NCI-H446 (cell line): ENCODE data around the gene CACNA1C.

ENCODE experiments used
- DNase-seq, 2 experiments: peaks; one replicate each; lab custom pipeline; 2025; lab: John Stamatoyannopoulos, UW

Gene CACNA1C

GRCh38 chr12:2627076-2627834 lies 574.5 kb downstream of the CACNA1C start:
- DNase-seq = no peak

DNA sequence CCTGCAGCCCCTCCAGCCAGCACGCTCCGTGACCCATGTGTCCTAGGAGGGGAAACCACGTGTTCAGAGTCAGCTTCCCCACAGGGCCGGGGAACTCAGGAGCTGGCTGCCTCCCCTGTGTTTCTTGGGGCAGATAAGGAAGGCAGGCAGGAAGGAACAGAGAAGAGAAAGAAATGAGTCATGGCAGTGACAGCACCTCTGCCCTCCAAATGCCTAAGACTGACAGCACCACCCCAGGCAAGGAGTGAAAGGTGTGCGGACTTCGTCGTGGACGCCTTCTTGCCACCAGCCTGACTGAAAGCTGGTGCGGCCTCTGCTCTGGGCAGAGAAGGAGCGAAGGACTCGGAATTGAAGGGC lies 575.0 kb downstream of the CACNA1C start:
- DNase-seq = no peak

DNA sequence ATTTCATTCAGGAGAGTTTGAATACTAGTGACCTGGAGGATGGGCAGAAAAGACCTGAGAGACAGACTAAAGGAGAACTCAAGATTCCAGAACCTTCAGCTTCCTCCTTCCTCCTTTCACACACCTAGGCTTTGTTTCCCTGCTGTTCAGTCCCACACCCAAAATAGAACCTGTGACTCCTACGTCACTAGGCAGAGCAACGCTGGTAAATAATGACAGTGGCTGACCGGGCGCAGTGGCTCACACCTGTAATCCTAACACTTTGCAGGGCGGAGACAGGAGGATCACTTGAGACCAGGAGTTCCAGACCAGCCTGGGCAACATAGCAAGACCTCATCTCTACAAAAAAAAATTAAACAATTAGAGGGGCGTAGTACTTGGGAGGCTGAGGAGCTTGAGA lies 575.6 kb downstream of the CACNA1C start:
- no peak for DNase-seq

GRCh38 chr12:2629051-2629450 lies 576.3 kb downstream of the CACNA1C start:
- peak in 1 of 2 experiments; percentile 46 for DNase-seq

DNA sequence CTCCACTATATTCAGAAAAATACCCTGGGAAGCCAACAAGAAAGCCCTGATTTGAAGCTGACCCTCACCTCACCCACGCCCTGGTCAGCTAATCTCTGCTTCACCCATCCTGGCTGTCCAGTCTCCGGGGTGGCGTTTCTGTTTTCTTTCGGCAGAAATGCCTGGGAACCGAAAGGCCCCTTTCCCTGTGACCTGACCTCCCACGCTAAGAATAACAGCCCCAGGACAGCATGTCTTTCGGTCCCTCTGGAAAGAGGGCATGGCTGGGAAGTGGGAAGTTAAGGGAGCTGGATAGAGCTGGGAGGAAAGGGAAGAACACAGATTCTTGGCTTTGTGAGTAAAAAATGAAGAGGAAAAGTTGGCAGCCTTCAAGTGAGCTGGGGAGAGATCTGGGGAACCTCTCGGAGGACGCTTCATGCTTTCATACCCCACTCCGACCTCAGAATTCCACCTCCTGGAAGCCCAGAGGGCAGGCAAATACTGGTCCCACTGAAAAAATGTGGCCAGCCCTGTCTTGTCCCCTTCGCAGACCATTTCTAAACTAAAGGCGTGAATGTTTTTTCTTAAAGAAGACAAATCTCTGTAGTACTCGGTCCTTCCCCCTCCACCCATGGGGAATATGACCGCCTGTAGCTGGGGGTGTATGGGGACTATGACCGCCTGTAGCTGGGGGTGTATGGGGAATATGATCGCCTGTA lies 579.0 kb downstream of the CACNA1C start:
- no peak for DNase-seq

DNA sequence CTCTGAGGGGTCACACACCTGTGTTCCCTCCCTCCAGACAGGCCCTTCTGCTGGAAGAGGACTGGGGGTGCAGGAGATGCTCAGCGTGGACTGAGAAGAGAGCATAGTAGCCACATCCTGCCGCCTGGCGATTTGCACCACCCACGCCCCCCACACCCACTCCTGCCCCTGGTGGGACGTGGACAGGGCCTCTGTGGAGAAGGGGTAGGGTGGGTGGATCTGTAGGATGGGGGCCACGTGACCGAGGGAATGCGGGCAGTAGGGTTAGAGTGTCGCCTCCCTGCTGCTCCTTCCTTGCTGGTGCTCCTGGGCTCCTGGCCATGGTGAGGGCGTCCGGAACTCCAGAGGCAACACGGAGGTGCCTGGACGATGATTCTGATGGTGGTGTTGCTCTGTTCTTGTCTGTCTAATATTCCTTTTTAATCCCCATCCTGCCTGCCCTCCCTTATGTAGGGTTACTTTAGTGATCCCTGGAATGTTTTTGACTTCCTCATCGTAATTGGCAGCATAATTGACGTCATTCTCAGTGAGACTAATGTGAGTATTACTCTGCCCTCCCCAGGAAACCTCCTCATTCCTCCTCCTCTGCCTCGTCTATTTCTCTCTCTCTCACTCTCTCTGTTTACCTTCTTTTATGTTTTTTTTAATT lies 580.5 kb downstream of the CACNA1C start:
- no peak for DNase-seq

DNA sequence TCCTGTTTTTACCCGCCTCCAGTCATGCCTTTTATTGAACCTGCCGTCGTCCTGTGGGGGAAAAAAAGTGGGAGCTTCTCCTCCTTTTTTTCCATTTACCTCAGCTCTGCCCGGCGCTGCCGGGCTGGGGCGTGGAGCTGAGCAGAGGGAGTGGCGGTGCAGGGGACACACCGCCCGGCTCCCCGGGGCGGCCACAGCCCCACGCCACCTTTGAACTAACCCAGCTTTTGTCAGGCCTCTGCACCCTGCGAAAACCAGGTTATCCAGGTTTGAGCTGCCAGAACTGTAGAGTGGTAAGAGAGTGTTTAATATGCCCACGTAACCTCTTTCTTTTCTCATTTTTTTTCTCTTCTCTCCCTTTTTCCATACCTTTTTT lies 581.0 kb downstream of the CACNA1C start:
- no peak for DNase-seq

DNA sequence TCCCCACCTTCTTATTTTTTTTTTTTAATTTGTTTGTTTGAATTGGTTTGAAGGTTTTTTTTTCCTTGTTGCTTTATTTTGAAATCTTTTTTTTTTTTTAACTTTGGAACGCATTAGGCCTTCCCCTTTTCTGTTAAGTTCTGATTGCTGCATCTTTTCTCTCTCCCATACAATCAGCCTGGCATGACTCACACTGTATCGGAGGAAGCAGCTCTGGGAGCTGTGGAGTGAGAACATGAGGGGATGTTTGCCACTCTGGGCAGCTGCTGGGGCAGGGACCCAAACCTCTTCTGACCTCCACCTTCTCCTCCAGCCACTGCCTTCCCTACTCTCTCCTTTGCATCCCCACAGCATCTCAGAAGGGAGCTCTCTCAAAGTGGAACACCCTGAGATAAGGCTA lies 581.7 kb downstream of the CACNA1C start:
- DNase-seq = no peak

DNA sequence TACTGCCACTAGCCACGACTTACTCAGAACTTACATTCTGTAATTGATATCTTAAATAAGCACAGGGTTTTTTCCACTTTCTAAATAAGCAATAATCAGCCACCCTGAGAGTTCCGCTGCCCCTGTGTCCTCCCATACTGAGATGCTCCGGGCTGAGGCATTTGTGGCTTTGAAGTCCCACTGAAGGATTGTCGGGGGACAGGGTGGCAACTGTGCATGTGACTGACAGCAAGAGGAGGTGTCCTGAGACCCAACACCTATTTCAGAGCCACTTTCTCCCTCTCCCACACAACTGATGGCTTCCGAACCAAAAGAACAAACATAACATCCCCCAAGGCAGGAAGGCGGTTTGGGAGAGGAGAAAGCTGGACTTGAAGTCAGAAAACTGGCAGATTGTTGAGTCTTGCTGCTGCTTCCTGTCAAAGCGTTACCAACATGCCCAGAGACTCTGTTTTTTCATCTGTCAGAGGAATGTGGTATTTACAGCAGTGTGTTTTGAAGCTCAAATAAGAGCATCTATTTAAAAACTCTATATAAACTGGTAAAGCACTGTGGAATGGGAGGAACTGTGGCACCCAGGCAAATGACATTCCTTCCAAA lies 584.1 kb downstream of the CACNA1C start:
- DNase-seq = no peak

DNA sequence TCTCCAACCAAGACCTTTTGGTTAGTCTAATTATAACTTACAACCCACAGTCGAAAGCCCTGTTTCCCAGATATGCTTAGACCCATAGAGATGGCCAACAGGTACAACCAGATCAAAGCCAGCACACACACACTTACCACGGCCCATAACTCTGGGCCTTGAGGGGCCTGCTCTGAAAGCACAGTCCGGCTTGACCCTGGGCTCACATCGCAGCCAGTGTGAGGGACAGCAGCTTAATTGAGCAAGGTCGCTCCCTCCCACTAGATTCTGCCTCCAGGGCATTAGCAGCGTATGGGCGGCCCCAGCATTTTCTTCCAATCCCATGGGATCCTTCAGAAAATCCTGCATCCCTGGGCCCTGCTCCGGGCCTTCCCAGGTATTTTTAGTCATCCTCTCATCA lies 584.6 kb downstream of the CACNA1C start:
- no peak for DNase-seq

DNA sequence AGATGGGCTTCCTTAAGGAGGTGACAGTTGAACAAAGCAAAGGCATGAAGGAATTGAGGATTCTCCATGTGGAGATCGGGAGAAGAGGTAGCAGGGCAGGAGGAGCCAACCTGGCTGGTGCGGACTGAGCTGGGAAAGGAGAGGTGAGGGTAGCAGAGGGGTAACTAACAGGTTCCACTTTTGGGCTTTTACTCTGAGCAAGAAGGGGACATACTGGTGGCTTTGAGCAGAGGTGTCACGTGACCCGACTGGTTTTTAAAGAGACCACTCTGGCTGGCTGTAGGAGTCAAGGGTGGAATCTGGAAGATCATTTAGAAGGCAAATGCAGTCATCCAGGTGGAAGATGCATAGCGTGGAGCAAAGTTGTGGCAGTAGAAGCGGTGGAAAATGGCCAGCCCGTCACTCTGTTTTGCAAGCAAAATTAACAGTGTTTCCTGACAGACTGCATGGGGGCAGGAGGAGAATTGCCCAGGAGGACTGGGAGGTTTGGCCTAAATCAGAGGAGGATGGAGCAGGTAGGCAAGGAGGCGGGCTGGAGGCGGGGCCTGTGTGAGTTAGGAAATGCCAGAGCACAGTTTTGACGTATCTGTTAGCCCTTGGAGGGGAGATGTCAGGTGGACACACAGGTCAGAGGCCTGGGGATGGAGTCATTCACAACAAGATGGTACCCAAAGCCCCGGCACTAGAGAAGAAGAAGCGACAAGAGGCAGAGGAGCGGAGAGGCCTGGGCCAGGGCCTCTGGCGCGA lies 585.7 kb downstream of the CACNA1C start:
- DNase-seq = no peak

GRCh38 chr12:2639020-2639298 lies 586.2 kb downstream of the CACNA1C start:
- no peak for DNase-seq

DNA sequence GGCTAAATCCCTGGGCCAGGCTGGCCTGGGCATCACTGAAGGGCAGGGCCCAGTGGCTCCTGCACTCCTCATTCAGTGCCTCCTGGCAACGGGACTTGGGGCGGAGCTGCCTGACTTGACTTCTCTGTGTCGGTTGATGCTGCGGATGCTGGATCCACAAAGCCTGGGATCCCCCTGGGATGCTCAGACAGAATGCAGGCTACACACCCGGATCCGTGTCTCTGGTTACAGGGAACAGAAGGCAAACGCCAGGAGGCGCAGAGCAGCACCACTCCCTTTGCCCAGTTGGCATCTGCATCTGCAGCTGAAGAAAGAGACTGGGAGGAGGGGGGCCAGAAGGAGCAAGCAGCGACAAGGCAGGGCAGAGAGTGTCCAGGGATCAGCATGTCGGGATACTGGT lies 587.5 kb downstream of the CACNA1C start:
- peak in 1 of 2 experiments; percentile 74 for DNase-seq

GRCh38 chr12:2640709-2641108 lies 587.9 kb downstream of the CACNA1C start:
- peak in 1 of 2 experiments; percentile 57 for DNase-seq

GRCh38 chr12:2641207-2641606 lies 588.4 kb downstream of the CACNA1C start:
- no peak for DNase-seq

DNA sequence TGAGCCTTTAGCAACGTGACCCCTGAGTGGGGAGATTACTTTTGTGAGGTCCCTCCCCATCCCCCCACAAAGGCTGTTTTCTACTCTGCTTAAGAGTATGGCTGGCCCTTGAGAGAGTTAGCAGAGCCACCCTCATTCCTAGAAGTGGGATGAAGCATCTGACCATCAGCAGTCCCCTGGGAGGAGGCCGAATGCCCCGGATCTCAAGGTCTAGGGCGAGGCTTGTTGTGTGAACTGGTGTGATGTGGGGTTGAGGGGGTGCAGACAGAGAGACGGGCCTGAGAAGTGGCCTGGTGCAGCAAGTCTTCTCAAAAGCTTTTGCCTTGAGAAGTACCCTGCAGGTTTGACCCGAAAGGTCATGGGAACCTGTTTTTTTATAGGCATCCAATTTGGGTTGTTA lies 589.0 kb downstream of the CACNA1C start:
- DNase-seq = no peak

DNA sequence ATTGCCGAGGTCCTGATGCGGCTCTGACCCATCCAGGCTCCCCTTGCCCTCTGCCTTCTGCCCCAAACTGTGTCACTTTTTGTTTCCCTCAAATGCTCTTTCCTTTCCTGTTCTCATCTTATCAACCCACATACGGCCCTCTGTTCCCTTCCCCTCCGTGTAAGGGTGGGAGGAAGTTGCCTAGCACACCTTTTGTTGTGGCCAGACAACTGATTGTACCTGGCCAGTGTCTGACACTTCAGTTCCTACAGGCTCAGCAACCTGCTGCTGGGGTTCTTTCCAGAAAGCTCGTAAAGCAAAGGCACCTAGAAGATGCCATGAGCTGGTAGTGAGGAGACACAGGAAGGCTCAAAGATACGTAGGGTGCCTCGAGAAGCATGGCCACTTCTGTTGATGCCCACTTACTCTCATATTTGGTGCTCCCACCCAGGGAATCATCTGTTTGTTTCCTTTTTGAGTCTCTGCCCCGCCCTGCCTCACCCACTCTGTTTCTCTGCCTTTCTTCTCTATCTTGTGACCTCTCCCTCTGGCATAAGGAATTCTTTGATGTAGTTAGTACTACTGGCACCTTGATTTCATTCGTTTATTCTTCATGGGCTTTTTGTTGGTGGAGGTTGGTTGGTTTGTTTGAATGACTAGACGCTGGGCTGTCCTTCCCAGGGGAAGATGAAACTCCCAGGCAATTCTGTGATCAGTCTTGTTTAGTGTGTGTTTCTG lies 589.5 kb downstream of the CACNA1C start:
- no peak for DNase-seq

- DNase-seq = no peak
Measured at GRCh38 chr12:2642896-2643425, 590.2 kb downstream of the CACNA1C start.

DNA sequence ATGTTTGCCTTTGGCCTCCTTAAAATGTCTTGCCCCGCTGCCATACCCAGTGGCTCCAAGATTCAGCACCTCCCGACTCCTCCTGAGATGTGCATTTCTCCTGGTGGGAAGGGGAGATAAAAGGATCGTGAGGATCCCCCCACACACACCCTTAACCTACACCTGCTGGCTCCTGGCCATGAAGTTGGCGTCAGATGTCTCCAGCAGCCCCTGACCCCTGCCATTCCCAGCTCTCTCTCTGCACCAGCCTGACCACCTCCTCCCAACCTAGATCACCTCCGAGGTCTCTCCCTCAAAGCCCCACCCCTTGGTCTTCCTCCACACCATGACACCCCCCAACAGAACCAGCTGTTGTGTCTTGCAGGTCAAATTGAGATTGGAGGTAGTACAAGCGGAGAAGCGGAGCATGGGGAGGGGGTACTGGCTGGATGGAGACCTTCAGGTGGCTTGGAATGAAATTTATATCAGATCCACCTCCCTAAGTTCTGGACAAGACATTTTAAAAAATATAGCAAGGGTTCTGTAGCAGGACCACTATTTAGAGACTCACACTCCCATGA lies 590.9 kb downstream of the CACNA1C start:
- no peak for DNase-seq

DNA sequence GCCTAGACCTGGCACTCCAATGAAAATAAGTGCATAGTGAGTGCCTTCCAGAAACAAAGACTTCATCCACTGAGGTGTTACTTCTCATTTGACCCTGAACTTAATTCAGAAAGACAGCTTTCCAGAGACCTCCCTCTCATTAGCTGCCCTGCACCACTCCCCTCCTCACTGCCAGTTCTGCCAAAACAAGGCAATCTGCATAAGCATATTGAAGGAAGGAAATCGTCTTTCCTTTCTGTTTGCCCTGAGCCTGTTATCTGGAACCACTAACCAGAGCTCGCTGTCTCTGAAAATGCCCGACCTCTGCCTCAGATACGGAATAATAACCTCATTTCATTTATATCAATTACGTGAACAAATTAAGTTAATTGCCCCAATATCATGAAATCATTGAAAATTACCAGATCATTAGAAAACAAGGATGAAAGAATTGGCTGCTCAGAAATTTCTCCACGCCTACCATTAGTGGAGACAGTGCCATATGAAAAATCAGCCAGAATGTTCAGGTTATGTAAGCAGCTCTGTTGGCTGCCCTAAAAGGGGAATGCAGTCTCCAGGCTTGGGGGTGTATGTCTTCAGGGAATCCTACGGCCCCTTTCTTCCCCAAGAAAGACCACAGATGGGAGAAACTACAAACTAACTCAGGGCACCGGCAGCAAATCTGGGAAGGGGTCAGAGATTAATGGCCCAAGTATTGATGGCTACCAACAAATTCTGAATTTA lies 592.1 kb downstream of the CACNA1C start:
- no peak for DNase-seq
